Adrenal gland (tissue), 12 donors: Measurements from ENCODE around the gene UROC1. TPM values are rescaled to one million over a fixed set of nuclear protein-coding genes. Genes with fewer than 3 reads are reported as not detected.

ENCODE experiments used
- DNase-seq, 7 donors: peaks; one replicate each; pipeline ENCODE4 v3.0.0-alpha.2; 2019 to 2020
- H3K27ac ChIP-seq, 5 donors: fragments of 200-600 bp; sonication (generic) in 4 of 5; 1 replicate in 3 of 5; 2 replicates in 2 of 5; pipeline versions ENCODE4 v1.5.1 to v1.8.0; 2016 to 2020; ENCODE audit warnings: mild to moderate bottlenecking in 1 of 5
- H3K27me3 ChIP-seq: fragments of 200-600 bp; 2 replicates; pipeline ENCODE4 v1.8.0; 2021
- H3K36me3 ChIP-seq, 2 donors: fragments of 200-600 bp; replicated peaks in 1 of 2; 1 replicate in 1 of 2; 2 replicates in 1 of 2; pipeline versions ENCODE4 v1.5.1 to v1.8.0; 2018 to 2022
- H3K4me1 ChIP-seq, 2 donors: fragments of 200-600 bp; replicated peaks in 1 of 2; 1 replicate in 1 of 2; 2 replicates in 1 of 2; pipeline versions ENCODE4 v1.5.1 to v1.8.0; 2018 to 2021
- H3K4me3 ChIP-seq, 4 donors: fragments of 200-600 bp; sonication (generic) in 3 of 4; one replicate each; pipeline ENCODE4 v1.5.1; 2016 to 2018
- H3K9me3 ChIP-seq, 3 donors: fragments of 200-600 bp; sonication (generic) in 1 of 3; replicated peaks in 1 of 3; 1 replicate in 2 of 3; 2 replicates in 1 of 3; pipeline versions ENCODE4 v1.5.1 to v1.8.0; 2016 to 2021
- CTCF ChIP-seq, 6 experiments: fragments of 450-650 bp in 4 of 6; fragments of 200-600 bp in 2 of 6; sonication (generic) in 1 of 6; IDR thresholded peaks; 1 replicate in 5 of 6; 2 replicates in 1 of 6; pipeline versions ENCODE4 v1.5.1 to v1.8.0; 2016 to 2021; ENCODE audit warnings: antibody characterized with exemption in 6 of 6, mild to moderate bottlenecking in 2 of 6, moderate library complexity in 1 of 6
- POLR2A ChIP-seq, 2 donors: fragments of 450-650 bp; IDR thresholded peaks; one replicate each; pipeline ENCODE4 v1.6.1; 2017; ENCODE audit warnings: antibody characterized with exemption in 2 of 2, mild to moderate bottlenecking in 2 of 2, moderate library complexity in 1 of 2
- WGBS, 4 donors: extraction: QIAGEN DNeasy Blood & Tissue Kit in 2 of 4; methylation state at CpG; one replicate each; pipeline versions ENCODE4 v1.1.5 to v1.1.7; 2013 to 2017; 5-methylcytosine and 5-hydroxymethylcytosine counted together
- intact Hi-C, 2 donors: fragments of 100-400 bp; cut with DNase I; formaldehyde crosslinking; loops; one replicate each; pipeline versions ENCODE4 v1.14.1 to v1.15.0; 2022 to 2023
- polyA plus RNA-seq, 3 donors: library from polyadenylated mRNA; stranded (reverse); fragments of 200-250 nt in 2 of 3; fragments of 350-450 nt in 1 of 3; fragmentation: Illumina TruSeq in 1 of 3; extraction: RNeasy Lipid Tissue Mini Kit (QIAGEN cat#74804) in 1 of 3; gene quantifications; one replicate each; pipeline ENCODE4 v1.2.3, GENCODE V29; 2013 to 2014
- total RNA-seq, 9 donors: library from RNA; depleted of rRNA in 4 of 9; stranded (reverse); fragments of >200 nt in 4 of 9; fragments of 120-200 nt in 1 of 9; fragmentation: NEBNext Ultra II Directional in 1 of 9; extraction: Animal tissue kit (Norgen Biotek cat#: 25700) in 1 of 9; gene quantifications; one replicate each; pipeline versions ENCODE4 v1.1.0 to v1.2.4, GENCODE V29; 2013 to 2023
- donor health status: healthy with polysubstance abuse.
- donor health status: Bipolar disorder and iron deficiency.
- donor health status: DM: yes; HTN: yes; CAD: no.
- donor health status: DM: no; HTN: no; CAD: no.
- donor health status: DM: no; HTN: no; CAD: no.
- donor health status: DM: yes; HTN: yes; CAD: no.

UROC1 gene
- total and polyA plus RNA-seq, 12 donors, result under 0.01 to 0.22 (median 0.04) TPM; not detected in 8

- H3K36me3 ChIP-seq, result no peaks in the 10 kb centered on the region
- DNase-seq, result no peak
- H3K27me3 ChIP-seq, result no peaks in the 10 kb centered on the region
- H3K9me3 ChIP-seq, result no peaks in the 10 kb centered on the region
- no peak for TF ChIP-seq POLR2A (IDR thresholded peaks at IDR 0.05)
- no peak for TF ChIP-seq CTCF (IDR thresholded peaks at IDR 0.05)
- H3K27ac ChIP-seq, result no peak overlapping the region
- no peaks in the 10 kb centered on the region for H3K4me1 ChIP-seq
- intact Hi-C loops, result no loop called here
- 81 to 89% (median 87%) methylated on average over 1 to 9 of the region's 9 CpGs for WGBS, 4 donors
- no peak overlapping the region for H3K4me3 ChIP-seq
Measured at GRCh38 chr3:126507886-126508285, 9.7 kb downstream of the UROC1 start.

GRCh38 chr3:126503701-126504100 is 13.9 kb downstream of the UROC1 start:
- no peaks in the 10 kb centered on the region for H3K9me3 ChIP-seq
- H3K4me3 ChIP-seq, result no peak overlapping the region
- H3K36me3 ChIP-seq, result no peaks in the 10 kb centered on the region
- DNase-seq, result no peak
- TF ChIP-seq POLR2A (IDR thresholded peaks at IDR 0.05) (no peak), CTCF (IDR thresholded peaks at IDR 0.05) (no peak)
- no peaks in the 10 kb centered on the region for H3K4me1 ChIP-seq
- no peak overlapping the region for H3K27ac ChIP-seq
- no peaks in the 10 kb centered on the region for H3K27me3 ChIP-seq
- 83 to 89% (median 85%) methylated on average over 5 to 10 of the region's 10 CpGs for WGBS, 4 donors
- intact Hi-C loops, result no loop called here

GRCh38 chr3:126502656-126503055 is 14.9 kb downstream of the UROC1 start:
- Histone ChIP-seq H3K36me3 (no peaks in the 10 kb centered on the region), H3K9me3 (no peaks in the 10 kb centered on the region), H3K4me3 (no peak overlapping the region), H3K4me1 (no peaks in the 10 kb centered on the region), H3K27ac (no peak overlapping the region), H3K27me3 (no peaks in the 10 kb centered on the region)
- no peak for TF ChIP-seq CTCF (IDR thresholded peaks at IDR 0.05)
- no peak for TF ChIP-seq POLR2A (IDR thresholded peaks at IDR 0.05)
- DNase-seq, result no peak
- WGBS, 4 donors, result 78 to 100% (median 93%) methylated on average over 1 of the region's 1 CpG
- intact Hi-C loops, result no loop called here

GRCh38 chr3:126501736-126502135 is 15.8 kb downstream of the UROC1 start:
- Histone ChIP-seq H3K9me3 (no peaks in the 10 kb centered on the region), H3K36me3 (no peaks in the 10 kb centered on the region), H3K4me3 (no peak overlapping the region), H3K27ac (no peak overlapping the region), H3K4me1 (no peaks in the 10 kb centered on the region), H3K27me3 (no peaks in the 10 kb centered on the region)
- peak in 1 of 7 donors; percentile 24 for DNase-seq
- intact Hi-C loops, result no loop called here
- 49 to 68% (median 61%) methylated on average over 5 to 7 of the region's 7 CpGs for WGBS, 4 donors
- no peak for TF ChIP-seq CTCF (IDR thresholded peaks at IDR 0.05)
- no peak for TF ChIP-seq POLR2A (IDR thresholded peaks at IDR 0.05)
